Naive thymus-derived CD4-positive, alpha-beta T cell (primary cell): ENCODE data around the gene NOL12. TPM values are rescaled to one million over a fixed set of nuclear protein-coding genes. Genes with fewer than 3 reads are reported as not detected.
A peak's percentile ranks its signal among the peaks of the same experiment; 100 is the strongest.

Experiments used
- ATAC-seq: fragments of 150-1000 bp; cut with Tn5 transposase; 2 replicates; pipeline ENCODE4 v1.10.0; 2021; ENCODE audit warnings: mild to moderate bottlenecking, moderate library complexity
- CTCF ChIA-PET: fragments of 350-600 bp; sonication (Branson Sonifier 250); formaldehyde crosslinking; loops from one replicate; lab custom pipeline; 2021; ENCODE audit warnings: antibody characterized with exemption; lab: Charles Lee
- POLR2A ChIA-PET: fragments of 350-600 bp; sonication (Branson Sonifier 250); formaldehyde crosslinking; loops from one replicate; lab custom pipeline; 2021; ENCODE audit warnings: antibody characterized with exemption, inconsistent platforms; lab: Charles Lee
- DNase-seq, 9 donors: peaks; one replicate each; pipeline versions ENCODE4 v3.0.0 to v3.0.0-alpha.2; 2020 to 2022; ENCODE audit warnings: mixed read lengths in 1 of 9
- H3K27ac ChIP-seq: one replicate; pipeline ENCODE4 v1.7.0; 2013; ENCODE audit warnings: mild to moderate bottlenecking, low read depth, low read length, moderate library complexity
- H3K27me3 ChIP-seq, 2 donors: one replicate each; pipeline ENCODE4 v1.7.0; 2013; ENCODE audit warnings: low read length in 2 of 2, mild to moderate bottlenecking in 2 of 2, moderate library complexity in 2 of 2; ENCODE audit not compliant: control insufficient read depth in 2 of 2, insufficient read depth in 2 of 2
- H3K36me3 ChIP-seq, 3 experiments: 1 replicate in 2 of 3; 2 replicates in 1 of 3; pipeline ENCODE4 v1.7.0; 2013; ENCODE audit warnings: low read length in 3 of 3, mild to moderate bottlenecking in 3 of 3, moderate library complexity in 1 of 3; ENCODE audit not compliant: insufficient read depth in 3 of 3, control insufficient read depth in 2 of 3
- H3K4me1 ChIP-seq, 2 donors: one replicate each; pipeline ENCODE4 v1.7.0; 2013; ENCODE audit warnings: low read length in 2 of 2, mild to moderate bottlenecking in 2 of 2, moderate library complexity in 1 of 2; ENCODE audit not compliant: control insufficient read depth in 2 of 2, insufficient read depth in 2 of 2
- H3K4me3 ChIP-seq: 2 replicates; pipeline ENCODE4 v1.7.0; 2013; ENCODE audit warnings: mild to moderate bottlenecking, low read length
- H3K9me3 ChIP-seq, 3 experiments: 1 replicate in 2 of 3; 2 replicates in 1 of 3; pipeline ENCODE4 v1.7.0; 2013; ENCODE audit warnings: low read length in 3 of 3; ENCODE audit not compliant: control insufficient read depth in 2 of 3
- H3K27ac Mint-ChIP-seq, 9 donors: one replicate each; pipeline ENCODE4 v1.8.0; 2020 to 2022; ENCODE audit warnings: mixed read lengths in 9 of 9, mild to moderate bottlenecking in 8 of 9, moderate library complexity in 5 of 9, inconsistent platforms in 2 of 9
- H3K27me3 Mint-ChIP-seq, 5 donors: one replicate each; pipeline ENCODE4 v1.8.0; 2021 to 2022; ENCODE audit warnings: mixed read lengths in 5 of 5, mild to moderate bottlenecking in 1 of 5
- H3K36me3 Mint-ChIP-seq, 5 donors: one replicate each; pipeline ENCODE4 v1.8.0; 2020 to 2022; ENCODE audit warnings: mixed read lengths in 5 of 5, mild to moderate bottlenecking in 3 of 5, inconsistent platforms in 1 of 5
- H3K4me1 Mint-ChIP-seq, 7 donors: one replicate each; pipeline ENCODE4 v1.8.0; 2020 to 2022; ENCODE audit warnings: mixed read lengths in 7 of 7, mild to moderate bottlenecking in 3 of 7, inconsistent platforms in 1 of 7
- H3K4me3 Mint-ChIP-seq, 10 donors: one replicate each; pipeline ENCODE4 v1.8.0; 2020 to 2022; ENCODE audit warnings: mild to moderate bottlenecking in 10 of 10, mixed read lengths in 10 of 10, moderate library complexity in 6 of 10, inconsistent platforms in 2 of 10
- H3K9me3 Mint-ChIP-seq, 11 donors: one replicate each; pipeline ENCODE4 v1.8.0; 2020 to 2022; ENCODE audit warnings: mixed read lengths in 11 of 11, mild to moderate bottlenecking in 4 of 11, inconsistent platforms in 1 of 11, moderate library complexity in 1 of 11
- intact Hi-C, 2 donors: fragments of 100-400 bp; cut with micrococcal nuclease; formaldehyde crosslinking; loops; one replicate each; pipeline ENCODE4 v1.15.1; 2023
- polyA plus RNA-seq, 2 donors: library from polyadenylated mRNA; unstranded; fragments of 300-500 nt; fragmentation: Illumina TruSeq; gene quantifications; one replicate each; pipeline ENCODE4 v1.2.3, GENCODE V29; 2021
- total RNA-seq, 6 experiments: library from RNA in 5 of 6; stranded (reverse) in 5 of 6; gene quantifications; 1 replicate in 5 of 6; 2 replicates in 1 of 6; pipeline ENCODE4 v1.2.3 and lab custom pipeline; 2021 to 2026

NOL12 gene
- total and polyA plus RNA-seq, 7 experiments from 2014 or later, result 32.8 to 52.5 (median 45.3) TPM

GRCh38 chr22:37660709-37661045, 25.5 kb upstream of the NOL12 start:
- intact Hi-C loops, result loop anchor here in 1 of 2 donors (1.0 kb wide), 2 partner anchors 21 to 203 kb away; no protein-coding TSS in a partner anchor
- no peaks in the 10 kb centered on the region for H3K9me3 Mint-ChIP-seq

DNA sequence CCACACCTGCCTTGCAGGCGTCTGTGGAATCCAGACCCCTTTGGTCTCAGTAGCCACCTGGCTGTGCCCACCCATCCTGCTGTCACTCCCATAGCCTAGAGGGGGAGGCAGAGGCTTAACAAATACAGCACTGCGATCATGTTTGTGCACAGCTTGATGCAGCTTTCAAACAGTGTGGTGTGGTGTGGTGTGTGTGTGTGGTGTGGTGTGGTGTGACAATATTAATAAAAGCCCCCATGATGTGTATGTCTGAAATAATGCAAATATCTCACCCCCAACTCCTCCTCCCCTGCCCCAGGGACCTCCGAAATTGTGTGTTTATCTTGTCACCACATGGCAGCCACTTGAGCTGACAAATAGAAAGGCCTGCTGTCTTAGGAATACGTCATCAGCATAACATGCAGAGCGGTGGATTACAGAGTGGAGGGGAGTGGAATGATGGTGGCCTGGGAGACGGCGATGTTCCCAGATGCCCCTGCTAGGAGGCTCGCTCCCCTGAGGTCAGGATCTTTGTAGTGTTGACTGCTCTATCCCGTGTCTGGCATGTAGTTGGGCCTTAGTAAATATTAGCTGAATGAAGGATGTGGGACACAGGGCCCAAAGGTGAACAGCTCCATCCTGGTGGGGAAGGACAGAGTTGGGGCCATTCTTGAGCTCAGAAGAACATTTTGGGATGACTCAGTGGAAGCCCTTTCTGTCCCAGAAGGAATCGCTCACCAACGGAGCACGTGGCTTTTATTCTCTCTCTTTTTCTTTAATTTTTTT, 24.8 kb upstream of the NOL12 start:
- CTCF ChIA-PET, result interaction anchor here (0.6 to 2.8 kb wide), 9 partner anchors 10 to 102 kb away, joined by 3 to 30 read pairs (median 4); partner anchors contain the start of gene LGALS1
- H3K36me3 Mint-ChIP-seq, result peaks cover 0 to 4% (median 0%) of the 10 kb centered on the region in 5 donors

More at GRCh38 chr22:37660709-37661045, 25.5 kb upstream of the NOL12 start:
- Histone ChIP-seq H3K9me3 (no peaks in the 10 kb centered on the region), H3K4me3 (no peak overlapping the region), H3K36me3 (peaks cover 0 to 4% (median 0%) of the 10 kb centered on the region in 3 experiments), H3K4me1 (peaks cover 23 to 26% of the 10 kb centered on the region in 2 donors), H3K27ac (no peak overlapping the region), H3K27me3 (no peaks in the 10 kb centered on the region)
- ATAC-seq (no peak), DNase-seq (no peak)
- Mint-ChIP-seq H3K36me3 (no peaks in the 10 kb centered on the region), H3K4me1 (peaks cover 27 to 45% (median 41%) of the 10 kb centered on the region in 7 donors), H3K27ac (peak overlapping the region in 5 of 9 donors; percentile 25 to 72 (median 50)), H3K4me3 (peak overlapping the region in 9 of 10 donors; percentile 26 to 93 (median 79)), H3K27me3 (no peaks in the 10 kb centered on the region)
- POLR2A ChIA-PET, result interaction anchor here (0.5 to 7.9 kb wide), 10 partner anchors 10 to 78 kb away, joined by 3 to 142 read pairs (median 10); partner anchors contain the start of genes LGALS1 and NOL12
- CTCF ChIA-PET, result interaction anchor here (0.8 to 2.8 kb wide), 6 partner anchors 9 to 39 kb away, joined by 3 to 30 read pairs (median 6); no protein-coding TSS in a partner anchor

DNA sequence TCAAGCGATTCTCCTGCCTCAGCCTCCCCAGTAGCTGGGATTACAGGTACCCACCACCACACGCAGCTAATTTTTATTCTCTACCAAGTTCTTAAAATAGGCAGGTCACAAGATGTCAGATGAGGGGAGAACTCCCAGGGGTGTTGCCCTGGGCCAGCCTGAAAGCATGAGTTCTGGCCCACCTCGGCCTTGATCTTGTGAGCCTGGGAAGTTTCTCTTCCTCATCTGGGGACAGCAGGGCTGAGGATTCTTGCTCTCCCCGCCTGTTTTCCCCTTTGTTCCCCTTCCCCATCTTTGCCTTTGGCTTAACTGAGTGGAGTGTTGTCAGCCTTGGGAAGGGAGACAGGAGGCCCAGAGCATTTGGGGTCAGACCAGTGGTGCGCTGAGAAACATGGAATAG, 24.1 kb upstream of the NOL12 start:
- no peak overlapping the region for H3K27ac ChIP-seq
- Mint-ChIP-seq H3K4me1 (peaks cover 27 to 47% (median 41%) of the 10 kb centered on the region in 7 donors), H3K9me3 (no peaks in the 10 kb centered on the region), H3K36me3 (peaks cover 0 to 4% (median 0%) of the 10 kb centered on the region in 5 donors), H3K27me3 (no peaks in the 10 kb centered on the region), H3K4me3 (peak overlapping the region in 1 of 10 donors; percentile 38), H3K27ac (peak overlapping the region in 1 of 9 donors; percentile 31)
- no peaks in the 10 kb centered on the region for H3K27me3 ChIP-seq
- no peak for ATAC-seq
- peaks cover 0 to 13% (median 0%) of the 10 kb centered on the region in 3 experiments for H3K36me3 ChIP-seq
- ChIA-PET CTCF (interaction anchor here (0.6 to 2.8 kb wide), 8 partner anchors 10 to 101 kb away, joined by 3 to 30 read pairs (median 4); partner anchors contain the start of gene LGALS1), POLR2A (interaction anchor here (1.2 to 7.9 kb wide), 5 partner anchors 10 to 55 kb away, joined by 3 to 73 read pairs (median 6); partner anchors contain the start of gene LGALS1)
- H3K4me1 ChIP-seq, result peaks cover 23 to 26% of the 10 kb centered on the region in 2 donors
- intact Hi-C loops, result no loop called here
- no peak overlapping the region for H3K4me3 ChIP-seq
- no peak for DNase-seq
- no peaks in the 10 kb centered on the region for H3K9me3 ChIP-seq

More for the DNA sequence above, 24.8 kb upstream of the NOL12 start:
- intact Hi-C loops, result loop anchor here in 1 of 2 donors (1.0 kb wide), 2 partner anchors 20 to 202 kb away; no protein-coding TSS in a partner anchor
- peak overlapping the region in 4 of 9 donors; percentile 7 to 68 (median 44) for H3K27ac Mint-ChIP-seq
- H3K9me3 ChIP-seq, result no peaks in the 10 kb centered on the region
- ATAC-seq (no peak), DNase-seq (peak in 2 of 9 donors; percentile 31 to 42)
- no peak overlapping the region for H3K27ac ChIP-seq
- H3K4me3 ChIP-seq, result no peak overlapping the region
- peaks cover 23 to 26% of the 10 kb centered on the region in 2 donors for H3K4me1 ChIP-seq
- no peaks in the 10 kb centered on the region for H3K27me3 Mint-ChIP-seq
- POLR2A ChIA-PET, result interaction anchor here (0.5 to 7.9 kb wide), 7 partner anchors 9 to 78 kb away, joined by 3 to 73 read pairs (median 6); partner anchors contain the start of genes LGALS1 and NOL12
- H3K4me1 Mint-ChIP-seq, result peaks cover 27 to 45% (median 41%) of the 10 kb centered on the region in 7 donors
- no peaks in the 10 kb centered on the region for H3K27me3 ChIP-seq
- peak overlapping the region in 7 of 10 donors; percentile 36 to 93 (median 77) for H3K4me3 Mint-ChIP-seq
- peaks cover 0 to 11% (median 0%) of the 10 kb centered on the region in 3 experiments for H3K36me3 ChIP-seq
- H3K9me3 Mint-ChIP-seq, result no peaks in the 10 kb centered on the region

- Histone ChIP-seq H3K9me3 (no peaks in the 10 kb centered on the region), H3K27ac (no peak overlapping the region), H3K27me3 (no peaks in the 10 kb centered on the region), H3K4me3 (no peak overlapping the region), H3K4me1 (peaks cover 14 to 20% of the 10 kb centered on the region in 2 donors), H3K36me3 (peaks cover 0 to 13% (median 0%) of the 10 kb centered on the region in 3 experiments)
- DNase-seq (no peak), ATAC-seq (no peak)
- no peaks in the 10 kb centered on the region for H3K27me3 Mint-ChIP-seq
- H3K27ac Mint-ChIP-seq, result no peak overlapping the region
- intact Hi-C loops, result no loop called here
- POLR2A ChIA-PET, result interaction anchor here (0.8 to 7.9 kb wide), 3 partner anchors 9 to 131 kb away, joined by 3 to 73 read pairs (median 8); partner anchors contain the start of gene LGALS1
- CTCF ChIA-PET, result interaction anchor here (0.6 to 2.0 kb wide), 7 partner anchors 12 to 1067 kb away, joined by 3 to 14 read pairs (median 4); no protein-coding TSS in a partner anchor
- peaks cover 20 to 37% (median 33%) of the 10 kb centered on the region in 7 donors for H3K4me1 Mint-ChIP-seq
- H3K4me3 Mint-ChIP-seq, result no peak overlapping the region
- peaks cover 0 to 4% (median 0%) of the 10 kb centered on the region in 5 donors for H3K36me3 Mint-ChIP-seq
- H3K9me3 Mint-ChIP-seq, result no peaks in the 10 kb centered on the region
These were observed 22.5 kb upstream of the NOL12 start for GRCh38 chr22:37663521-37664140.

- DNase-seq (no peak), ATAC-seq (no peak)
- H3K4me1 Mint-ChIP-seq, result peaks cover 20 to 35% (median 31%) of the 10 kb centered on the region in 7 donors
- H3K9me3 Mint-ChIP-seq, result no peaks in the 10 kb centered on the region
- H3K27me3 Mint-ChIP-seq, result no peaks in the 10 kb centered on the region
- peaks cover 0 to 13% (median 0%) of the 10 kb centered on the region in 3 experiments for H3K36me3 ChIP-seq
- peaks cover 0 to 4% (median 0%) of the 10 kb centered on the region in 5 donors for H3K36me3 Mint-ChIP-seq
- ChIA-PET POLR2A (interaction anchor here (1.2 to 7.9 kb wide), 2 partner anchors 8 to 12 kb away, joined by 3 to 73 read pairs; partner anchors contain the start of gene LGALS1), CTCF (interaction anchor here (0.6 to 2.0 kb wide), 4 partner anchors 16 to 151 kb away, joined by 3 to 14 read pairs (median 4); no protein-coding TSS in a partner anchor)
- H3K9me3 ChIP-seq, result no peaks in the 10 kb centered on the region
- no peak overlapping the region for H3K4me3 ChIP-seq
- H3K27ac Mint-ChIP-seq, result no peak overlapping the region
- no peak overlapping the region for H3K4me3 Mint-ChIP-seq
- H3K4me1 ChIP-seq, result peaks cover 12 to 16% of the 10 kb centered on the region in 2 donors
- no peaks in the 10 kb centered on the region for H3K27me3 ChIP-seq
- intact Hi-C loops, result no loop called here
- H3K27ac ChIP-seq, result no peak overlapping the region
These were observed 21.7 kb upstream of the NOL12 start for GRCh38 chr22:37664249-37665101.
